Stimulated activated CD8-positive, alpha-beta memory T cell treated with anti-CD3 and anti-CD28 coated beads, Interleukin-4, amount 100 ng/mL, for 4 hours (primary cell): ENCODE measurements around the gene ATP9A.
"Not testable (repeated sequence)": the region's sequence is repeated elsewhere in the genome, so short reads cannot be mapped to it uniquely, and the experiment has no call there.

Experiments
- DNase-seq, 2 donors: peaks; one replicate each; pipeline ENCODE4 v3.0.0-alpha.2; 2020; ENCODE audit warnings: low read depth in 2 of 2, low spot score in 1 of 2

ATP9A gene

GRCh38 chr20:51767867-51768758 is at the start of gene ATP9A:
Gene ATP9A (minus strand): TSS chr20:51768390. CDS start chr20:51768369, 21 bp downstream.
- no peak for DNase-seq

- DNase-seq: not testable (repeated sequence)
Observed at GRCh38 chr20:51816856-51817255, 48.7 kb upstream of the ATP9A start.

GRCh38 chr20:51815383-51816076 is 47.3 kb upstream of the ATP9A start:
- DNase-seq: no peak

GRCh38 chr20:51812861-51813260 is 44.7 kb upstream of the ATP9A start:
- no peak for DNase-seq

- DNase-seq: no peak
Observed at GRCh38 chr20:51811514-51812128, 43.4 kb upstream of the ATP9A start.

- DNase-seq: no peak
Observed at GRCh38 chr20:51811042-51811355, 42.8 kb upstream of the ATP9A start.

GRCh38 chr20:51810155-51811041 is 42.2 kb upstream of the ATP9A start:
- DNase-seq: no peak

- DNase-seq: no peak
Observed at GRCh38 chr20:51807720-51808250, 39.6 kb upstream of the ATP9A start.

GRCh38 chr20:51804754-51805153 is 36.6 kb upstream of the ATP9A start:
- no peak for DNase-seq

GRCh38 chr20:51803148-51803854 is 35.1 kb upstream of the ATP9A start:
- no peak for DNase-seq

- DNase-seq: no peak
Observed at GRCh38 chr20:51802170-51802751, 34.1 kb upstream of the ATP9A start, which contains the start of gene SALL4. Gene SALL4 (minus strand): TSS chr20:51802521. CDS start chr20:51802408, 113 bp downstream.

GRCh38 chr20:51801823-51802123 is 33.6 kb upstream of the ATP9A start:
- no peak for DNase-seq

- DNase-seq: no peak
Observed at GRCh38 chr20:51801122-51801822, 33.1 kb upstream of the ATP9A start.

- no peak for DNase-seq
Observed at GRCh38 chr20:51800872-51801121, 32.6 kb upstream of the ATP9A start.

GRCh38 chr20:51800060-51800871 is 32.1 kb upstream of the ATP9A start:
- DNase-seq: peak; percentile 12 to 24

- DNase-seq: no peak
Observed at GRCh38 chr20:51799401-51799860, 31.2 kb upstream of the ATP9A start.

- no peak for DNase-seq
Observed at GRCh38 chr20:51797357-51798025, 29.3 kb upstream of the ATP9A start.

GRCh38 chr20:51796340-51796739 is 28.1 kb upstream of the ATP9A start:
- no peak for DNase-seq
